H1 (cell line): ENCODE data around the gene RYK. TPM values are rescaled to one million over a fixed set of nuclear protein-coding genes. Genes with fewer than 3 reads are reported as not detected.

ENCODE experiments used
- CBX5 ChIP-seq: fragments of 300-800, 300-1000 bp; sonication (generic); IDR thresholded peaks from 2 replicates; pipeline ENCODE4 v1.7.1; 2016; ENCODE audit warnings: antibody characterized with exemption, low read length, low read depth
- E2F6 ChIP-seq: IDR thresholded peaks from 2 replicates; pipeline ENCODE4 v1.6.1; 2012; ENCODE audit warnings: inconsistent platforms
- POU5F1 ChIP-seq: IDR thresholded peaks from 2 replicates; pipeline ENCODE4 v1.6.1; 2011; ENCODE audit warnings: low read depth, mild to moderate bottlenecking, low read length, moderate library complexity
- RAD21 ChIP-seq, 2 experiments: IDR thresholded peaks in 1 of 2; conservative IDR thresholded peaks in 1 of 2; 2 replicates each; pipeline ENCODE4 v1.6.1; 2011; ENCODE audit warnings: low read depth in 2 of 2, low read length in 2 of 2, improper control_type of control experiment in 1 of 2, inconsistent platforms in 1 of 2, mild to moderate bottlenecking in 1 of 2, moderate library complexity in 1 of 2
- SIX5 ChIP-seq: IDR thresholded peaks from 2 replicates; pipeline ENCODE4 v1.6.1; 2011; ENCODE audit warnings: mild to moderate bottlenecking, low read depth, low read length
- polyA plus RNA-seq, 7 experiments: library from polyadenylated mRNA; depleted of rRNA in 3 of 7; stranded (reverse) in 5 of 7; unstranded in 2 of 7; fragments of >200 nt in 5 of 7; fragments of 200-250 nt in 2 of 7; gene quantifications; 1 replicate in 5 of 7; 2 replicates in 1 of 7; 4 replicates in 1 of 7; pipeline versions ENCODE4 v1.2.1 to v1.2.3, GENCODE V29; 2011 to 2013; ENCODE audit warnings: missing spikeins in 2 of 7, mixed read lengths in 2 of 7
- total RNA-seq: library from RNA; stranded (reverse); fragmentation: NEBNext Ultra II Directional; extraction: Animal tissue kit (Norgen Biotek cat#: 25700); gene quantifications from 2 replicates; pipeline ENCODE4 v1.2.1, GENCODE V29; 2021
- TF ChIP-seq, protein P1 (sequence below), 3 experiments: IDR thresholded peaks; 1 replicate in 2 of 3; 2 replicates in 1 of 3; pipeline versions ENCODE4 v1.5.1 to v1.6.1; 2011; ENCODE audit warnings: low read length in 3 of 3, mild to moderate bottlenecking in 3 of 3, inconsistent platforms in 2 of 3, low read depth in 1 of 3, moderate library complexity in 1 of 3; ENCODE audit not compliant: insufficient read depth in 1 of 3; ENCODE audit errors: control extremely low read depth in 1 of 3

The RYK gene
- total and polyA plus RNA-seq, 2 of the 8 experiments (the other 6 are each of a cell fraction or from before 2014, with no cell fraction given) = 30.5 to 63.8 TPM

GRCh38 chr3:134144694-134145093 is 106.0 kb downstream of the RYK start (continued):
- TF ChIP-seq, protein P1, sequence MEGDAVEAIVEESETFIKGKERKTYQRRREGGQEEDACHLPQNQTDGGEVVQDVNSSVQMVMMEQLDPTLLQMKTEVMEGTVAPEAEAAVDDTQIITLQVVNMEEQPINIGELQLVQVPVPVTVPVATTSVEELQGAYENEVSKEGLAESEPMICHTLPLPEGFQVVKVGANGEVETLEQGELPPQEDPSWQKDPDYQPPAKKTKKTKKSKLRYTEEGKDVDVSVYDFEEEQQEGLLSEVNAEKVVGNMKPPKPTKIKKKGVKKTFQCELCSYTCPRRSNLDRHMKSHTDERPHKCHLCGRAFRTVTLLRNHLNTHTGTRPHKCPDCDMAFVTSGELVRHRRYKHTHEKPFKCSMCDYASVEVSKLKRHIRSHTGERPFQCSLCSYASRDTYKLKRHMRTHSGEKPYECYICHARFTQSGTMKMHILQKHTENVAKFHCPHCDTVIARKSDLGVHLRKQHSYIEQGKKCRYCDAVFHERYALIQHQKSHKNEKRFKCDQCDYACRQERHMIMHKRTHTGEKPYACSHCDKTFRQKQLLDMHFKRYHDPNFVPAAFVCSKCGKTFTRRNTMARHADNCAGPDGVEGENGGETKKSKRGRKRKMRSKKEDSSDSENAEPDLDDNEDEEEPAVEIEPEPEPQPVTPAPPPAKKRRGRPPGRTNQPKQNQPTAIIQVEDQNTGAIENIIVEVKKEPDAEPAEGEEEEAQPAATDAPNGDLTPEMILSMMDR (IDR thresholded peaks at IDR 0.05; ENCODE audit: control extremely low read depth in 1 of 3, insufficient read depth in 1 of 3, low read depth in 1 of 3, low read length in 3 of 3) = no peak
- TF ChIP-seq CBX5 (no peak), POU5F1 (no peak), SIX5 (no peak), E2F6 (no peak), RAD21 (IDR thresholded peaks at IDR 0.05 in 1 of 2, conservative IDR thresholded peaks at IDR 0.05 in 1 of 2; ENCODE audit: low read depth in 2 of 2, low read length in 2 of 2) (no peak)
- TF ChIP-seq, all 59 proteins: peak for 0
